A549 treated with ZK216348 at 1 μM for 4 hours (cell line): ENCODE data around the gene NUDT16L1. TPM values are rescaled to one million over a fixed set of nuclear protein-coding genes. Genes with fewer than 3 reads are reported as not detected.

Experiments used
- total RNA-seq: library from RNA; stranded (reverse); fragments of 200-300 nt; extraction: Qiagen RNA extraction; gene quantifications from 5 replicates; pipeline ENCODE4 v1.2.3, GENCODE V29; 2022; ENCODE audit warnings: low read depth

NUDT16L1 gene
- total RNA-seq: 13.1 to 26.3 TPM (median 24.8 TPM) in 5 replicates

GRCh38 chr16:4693296-4693955 lies at the start of gene NUDT16L1:
NUDT16L1 (plus strand) TSS chr16:4693562; CDS start chr16:4693727, 165 bp downstream.

GRCh38 chr16:4734063-4734729 lies 40.8 kb downstream of the NUDT16L1 start, which contains the start of the genes ANKS3 and DNAAF8:
ANKS3 (minus strand) TSS chr16:4734271; CDS start chr16:4730149, 4,122 bp downstream.
DNAAF8 (plus strand) TSS chr16:4734537; CDS start chr16:4736515, 1,978 bp downstream.

Other genes starting within 250 kb of the NUDT16L1 start
- gene NMRAL1, start 218.9 kb upstream of the NUDT16L1 start, total RNA-seq: 42.6 to 47.1 TPM (median 45.8 TPM) in 5 replicates
- 55.8 to 63.3 TPM (median 60.4 TPM) in 5 replicates for gene HMOX2, start 217.2 kb upstream of the NUDT16L1 start, total RNA-seq
- gene CDIP1, start 154.8 kb upstream of the NUDT16L1 start, total RNA-seq: 10.4 to 15.6 TPM (median 13.7 TPM) in 5 replicates
- 0.04 to 0.06 TPM in 2 of 5 replicates, not detected in the others for gene C16orf96, start 137.2 kb upstream of the NUDT16L1 start, total RNA-seq
- 24.3 to 67.9 TPM (median 60.3 TPM) in 5 replicates for gene UBALD1, start 78.7 kb upstream of the NUDT16L1 start, total RNA-seq
- 29.4 to 49.3 TPM (median 40.3 TPM) in 5 replicates for gene MGRN1, start 68.7 kb upstream of the NUDT16L1 start, total RNA-seq
- 16.5 to 28.9 TPM (median 28.2 TPM) in 5 replicates for gene ANKS3, start 40.7 kb downstream of the NUDT16L1 start, total RNA-seq
- 1.2 to 2.1 TPM (median 1.4 TPM) in 5 replicates for gene DNAAF8, start 41.0 kb downstream of the NUDT16L1 start, total RNA-seq
- gene ZNF500, start 73.6 kb downstream of the NUDT16L1 start, total RNA-seq: 5.4 to 10.9 TPM (median 8.2 TPM) in 5 replicates
- not detected in 5 replicates for gene SEPTIN12, start 94.8 kb downstream of the NUDT16L1 start, total RNA-seq
- not detected in 5 replicates for gene SMIM22, start 101.8 kb downstream of the NUDT16L1 start, total RNA-seq
- 10.7 to 16.2 TPM (median 15.6 TPM) in 5 replicates for gene ROGDI, start 109.1 kb downstream of the NUDT16L1 start, total RNA-seq
- 40.4 to 43.5 TPM (median 41.0 TPM) in 5 replicates for gene GLYR1, start 153.7 kb downstream of the NUDT16L1 start, total RNA-seq
- 21.5 to 30.9 TPM (median 27.2 TPM) in 5 replicates for gene UBN1, start 153.9 kb downstream of the NUDT16L1 start, total RNA-seq
- 2.6 to 4.8 TPM (median 4.1 TPM) in 5 replicates for gene PPL, start 243.6 kb downstream of the NUDT16L1 start, total RNA-seq